Astrocyte of the cerebellum (primary cell): Measurements from ENCODE around the gene CPT1A.

ENCODE experiments used
- DNase-seq: peaks from one replicate; pipeline ENCODE4 v3.0.0-alpha.2; 2011; ENCODE audit warnings: low read depth
- H3K4me3 ChIP-seq: 2 replicates; pipeline ENCODE4 v1.5.1; 2011; ENCODE audit warnings: mild to moderate bottlenecking, low read depth, low read length, moderate library complexity
- in situ Hi-C: cut with HindIII; loops from 2 replicates; pipeline ENCODE4 v1.10.0; 2017; ENCODE audit warnings: low sequenced_read_pairs
- TF ChIP-seq, protein P1 (sequence below): IDR thresholded peaks from 2 replicates; pipeline ENCODE4 v1.5.1; 2012; ENCODE audit warnings: low read length, low read depth, moderate library complexity, mild to moderate bottlenecking; ENCODE audit errors: missing control alignments

CPT1A gene

DNA sequence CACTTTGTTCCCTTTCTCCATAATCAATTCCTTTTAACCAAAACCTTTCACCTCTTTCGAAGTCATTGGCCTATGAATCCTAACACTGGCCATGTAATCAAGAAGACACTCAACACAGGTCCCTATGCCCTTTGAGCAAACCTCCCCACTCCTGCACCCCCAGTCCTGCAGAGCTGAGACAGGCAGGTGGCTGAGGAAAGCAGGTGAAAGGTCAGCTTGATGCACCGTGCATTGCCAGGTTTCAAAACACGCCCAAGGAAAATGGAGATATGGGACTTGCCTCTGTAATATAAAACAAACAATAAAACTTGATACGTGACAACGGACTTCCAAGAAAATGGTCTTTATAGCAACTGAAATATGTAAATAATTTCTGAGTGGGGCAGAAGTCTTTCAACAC, 10.6 kb downstream of the CPT1A start:
- no peak overlapping the region for H3K4me3 ChIP-seq
- in situ Hi-C loops, result no loop called here
- TF ChIP-seq, protein P1, sequence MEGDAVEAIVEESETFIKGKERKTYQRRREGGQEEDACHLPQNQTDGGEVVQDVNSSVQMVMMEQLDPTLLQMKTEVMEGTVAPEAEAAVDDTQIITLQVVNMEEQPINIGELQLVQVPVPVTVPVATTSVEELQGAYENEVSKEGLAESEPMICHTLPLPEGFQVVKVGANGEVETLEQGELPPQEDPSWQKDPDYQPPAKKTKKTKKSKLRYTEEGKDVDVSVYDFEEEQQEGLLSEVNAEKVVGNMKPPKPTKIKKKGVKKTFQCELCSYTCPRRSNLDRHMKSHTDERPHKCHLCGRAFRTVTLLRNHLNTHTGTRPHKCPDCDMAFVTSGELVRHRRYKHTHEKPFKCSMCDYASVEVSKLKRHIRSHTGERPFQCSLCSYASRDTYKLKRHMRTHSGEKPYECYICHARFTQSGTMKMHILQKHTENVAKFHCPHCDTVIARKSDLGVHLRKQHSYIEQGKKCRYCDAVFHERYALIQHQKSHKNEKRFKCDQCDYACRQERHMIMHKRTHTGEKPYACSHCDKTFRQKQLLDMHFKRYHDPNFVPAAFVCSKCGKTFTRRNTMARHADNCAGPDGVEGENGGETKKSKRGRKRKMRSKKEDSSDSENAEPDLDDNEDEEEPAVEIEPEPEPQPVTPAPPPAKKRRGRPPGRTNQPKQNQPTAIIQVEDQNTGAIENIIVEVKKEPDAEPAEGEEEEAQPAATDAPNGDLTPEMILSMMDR, result no peak
- no peak for DNase-seq

DNA sequence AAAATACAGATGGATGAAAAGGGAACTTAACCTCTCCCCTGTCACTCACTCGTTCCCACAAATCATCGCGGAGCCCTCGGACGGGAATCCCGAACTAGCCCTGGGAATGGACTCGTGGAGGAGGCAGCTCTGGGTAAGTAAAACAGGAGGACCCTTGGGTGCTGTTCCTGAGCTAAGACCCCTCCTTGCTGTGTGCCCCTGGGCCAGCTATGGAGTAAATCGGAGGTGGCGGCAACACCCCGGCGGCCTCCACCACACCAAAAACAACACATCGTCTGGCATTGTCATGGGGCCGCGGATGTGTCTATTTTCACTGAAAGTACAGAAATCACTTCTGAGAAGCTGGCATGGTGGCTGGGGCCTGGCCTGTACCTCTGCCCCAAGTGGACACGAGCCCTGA, 12.1 kb downstream of the CPT1A start:
- no peak overlapping the region for H3K4me3 ChIP-seq
- DNase-seq, result no peak
- in situ Hi-C loops, result no loop called here
- TF ChIP-seq, protein P1, result no peak

DNA sequence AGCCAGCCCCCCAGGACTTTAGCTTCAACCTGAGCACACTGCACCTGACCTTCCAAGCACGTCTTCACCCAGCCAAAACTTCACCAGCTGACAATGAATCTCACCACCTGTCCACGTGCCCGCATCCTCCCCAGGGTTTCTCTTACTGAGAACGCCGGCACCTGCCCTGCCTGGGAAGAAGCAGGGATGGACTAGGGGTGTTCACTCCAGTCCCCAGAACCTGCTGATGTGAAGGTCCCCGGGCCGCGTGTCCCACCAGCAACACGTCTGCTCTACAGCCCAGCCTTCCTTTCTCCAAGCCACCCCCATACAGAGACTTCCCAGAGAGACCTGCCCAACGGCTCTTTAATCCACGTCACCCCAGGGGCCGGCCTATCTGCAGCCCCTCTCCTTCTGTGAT, 12.8 kb downstream of the CPT1A start:
- TF ChIP-seq, protein P1, result no peak
- in situ Hi-C loops, result no loop called here
- DNase-seq, result no peak
- H3K4me3 ChIP-seq, result no peak overlapping the region

DNA sequence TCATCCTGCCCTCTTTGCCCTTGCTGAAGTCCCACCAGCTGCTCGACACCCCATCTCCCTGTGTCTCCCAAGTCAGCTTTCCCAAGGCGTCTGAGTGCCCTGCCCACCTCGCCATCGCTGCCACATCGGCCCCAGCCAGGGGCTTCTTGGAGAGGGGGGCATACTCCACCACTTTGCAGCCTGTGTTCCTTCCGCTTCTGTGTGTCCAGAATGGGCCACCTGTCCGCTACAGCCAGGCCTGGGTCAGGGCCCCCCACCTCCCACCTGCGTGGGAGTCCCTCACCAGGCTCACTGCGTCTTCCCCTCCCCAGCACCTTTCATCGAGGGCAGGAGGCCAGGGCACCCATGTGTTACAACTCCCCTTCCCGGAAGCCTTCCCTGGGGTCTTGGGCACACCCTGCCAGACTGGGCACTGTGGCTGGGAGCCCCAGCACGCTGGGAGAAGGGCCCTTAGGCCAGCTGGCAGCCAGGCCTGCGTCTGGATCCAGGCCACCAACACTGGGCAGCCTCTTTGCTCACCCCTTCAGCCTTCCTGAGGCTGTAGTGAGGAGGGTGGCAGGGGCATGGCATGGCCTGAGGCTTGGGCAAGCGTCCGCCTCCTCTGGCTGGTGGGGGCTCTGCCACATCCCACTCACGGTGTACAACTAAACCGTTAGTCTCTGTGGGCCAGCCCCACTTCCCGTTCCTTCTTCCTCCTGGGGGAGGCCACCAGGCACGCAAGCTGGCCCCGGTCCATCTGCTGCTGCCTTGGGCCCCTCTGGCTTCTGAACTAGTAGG, 13.4 kb downstream of the CPT1A start:
- no peak overlapping the region for H3K4me3 ChIP-seq
- DNase-seq, result no peak
- TF ChIP-seq, protein P1, result no peak
- in situ Hi-C loops, result no loop called here

DNA sequence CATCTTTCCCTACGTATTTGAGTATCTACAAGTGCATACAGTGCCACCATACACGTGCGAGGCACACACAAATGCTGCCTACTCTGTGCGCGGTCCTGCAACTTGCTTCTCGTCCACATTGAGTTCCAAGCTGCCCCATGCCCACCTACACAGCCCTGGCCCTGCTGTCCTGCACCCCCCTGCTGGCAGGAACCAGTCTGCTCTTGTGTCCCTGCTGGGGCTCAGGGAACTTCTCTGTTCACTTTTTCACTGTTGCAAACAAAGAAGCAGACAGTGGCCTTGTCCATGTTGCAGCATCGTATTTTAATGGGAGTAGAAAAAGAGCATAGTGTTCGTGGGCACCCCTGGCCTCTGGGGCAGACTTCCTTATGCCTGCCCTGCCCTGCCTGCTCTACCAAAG, 14.0 kb downstream of the CPT1A start:
- in situ Hi-C loops, result no loop called here
- TF ChIP-seq, protein P1, result no peak
- no peak overlapping the region for H3K4me3 ChIP-seq
- DNase-seq, result no peak

DNA sequence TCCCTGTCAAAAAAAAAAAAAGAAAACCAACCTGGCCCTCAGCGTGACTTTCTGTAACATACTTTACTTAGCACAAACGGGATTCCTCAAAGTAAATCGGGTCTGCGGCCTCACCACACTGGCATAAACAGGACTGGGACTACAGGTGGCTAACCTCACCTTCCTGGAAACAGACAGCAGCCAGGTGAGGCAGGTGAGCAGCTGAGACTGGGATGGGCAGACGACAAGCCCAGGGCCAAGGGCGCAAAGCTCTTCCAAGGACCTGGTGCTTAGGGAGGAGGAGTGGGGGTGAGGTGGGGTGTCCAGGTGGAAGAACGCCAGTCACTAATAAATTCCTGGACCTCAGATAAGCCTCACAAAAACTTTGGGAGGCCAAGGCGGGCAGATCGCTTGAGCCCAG, 15.0 kb downstream of the CPT1A start:
- in situ Hi-C loops, result no loop called here
- TF ChIP-seq, protein P1, result no peak
- H3K4me3 ChIP-seq, result no peak overlapping the region
- no peak for DNase-seq
